H1 (cell line): ENCODE results near the gene ARHGAP21. TPM values are rescaled to one million over a fixed set of nuclear protein-coding genes. Genes with fewer than 3 reads are reported as not detected.

Source experiments
- CTCF ChIA-PET: fragments of 300-600 bp; sonication (Branson Sonifier 250); formaldehyde crosslinking; loops from one replicate; lab custom pipeline; 2021; ENCODE audit not compliant: partially characterized antibody; lab: Charles Lee
- POLR2A ChIA-PET: fragments of 300-600 bp; sonication (Branson Sonifier 250); formaldehyde crosslinking; loops from one replicate; lab custom pipeline; 2021; ENCODE audit warnings: inconsistent platforms; ENCODE audit not compliant: partially characterized antibody; lab: Charles Lee
- DNase-seq, 2 experiments: peaks; one replicate each; pipeline versions ENCODE4 v3.0.0 to v3.0.0-alpha.2; 2010 to 2022; ENCODE audit warnings: low spot score in 2 of 2, low read depth in 1 of 2, mixed read lengths in 1 of 2
- FAIRE-seq: peaks from 2 replicates; lab custom pipeline; 2011; peaks lifted over from hg19 to GRCh38; lab: Jason Lieb, UNC
- H2AFZ ChIP-seq: 2 replicates; pipeline ENCODE4 v1.8.1; 2012; ENCODE audit warnings: low read length, inconsistent platforms
- H2AK5ac ChIP-seq: 2 replicates; pipeline ENCODE4 v1.6.1; 2013; ENCODE audit warnings: low read depth, low read length
- H2BK120ac ChIP-seq: replicated peaks from 2 replicates; pipeline ENCODE3; 2013; ENCODE audit warnings: low read depth, low read length, inconsistent platforms
- H2BK12ac ChIP-seq: 2 replicates; pipeline ENCODE4 v1.6.1; 2013; ENCODE audit warnings: low read depth, low read length
- H2BK15ac ChIP-seq: 2 replicates; pipeline ENCODE4 v1.6.1; 2013; ENCODE audit warnings: low read length
- H2BK20ac ChIP-seq: 2 replicates; pipeline ENCODE4 v1.6.1; 2013; ENCODE audit warnings: low read length
- H2BK5ac ChIP-seq: 2 replicates; pipeline ENCODE4 v1.6.1; 2013; ENCODE audit warnings: low read depth, low read length
- H3K14ac ChIP-seq: 2 replicates; pipeline ENCODE4 v1.6.1; 2013; ENCODE audit warnings: inconsistent platforms; ENCODE audit not compliant: insufficient read length
- H3K18ac ChIP-seq: 2 replicates; pipeline ENCODE4 v1.6.1; 2013; ENCODE audit warnings: low read length; ENCODE audit errors: extremely low read depth
- H3K23ac ChIP-seq: 2 replicates; pipeline ENCODE4 v1.6.1; 2013; ENCODE audit warnings: inconsistent platforms; ENCODE audit not compliant: insufficient read length
- H3K23me2 ChIP-seq: 2 replicates; pipeline ENCODE4 v1.6.1; 2013; ENCODE audit warnings: low read depth, low read length
- H3K27ac ChIP-seq: 2 replicates; pipeline ENCODE4 v1.6.1; 2011; ENCODE audit warnings: low read depth, low read length, inconsistent platforms
- H3K27me3 ChIP-seq, 4 experiments: replicated peaks in 1 of 4; 1 replicate in 1 of 4; 2 replicates in 3 of 4; pipeline versions ENCODE4 v1.6.1 to v1.8.1; 2011 to 2013; ENCODE audit warnings: low read length in 3 of 4, mild to moderate bottlenecking in 3 of 4, inconsistent platforms in 2 of 4, mixed read lengths in 2 of 4, moderate library complexity in 1 of 4; ENCODE audit not compliant: control insufficient read depth in 3 of 4, insufficient read depth in 3 of 4; ENCODE audit errors: extremely low read depth in 1 of 4
- H3K36me3 ChIP-seq, 4 experiments: 2 replicates each; pipeline versions ENCODE4 v1.6.1 to v1.8.1; 2011 to 2013; ENCODE audit warnings: mild to moderate bottlenecking in 4 of 4, low read length in 3 of 4, moderate library complexity in 2 of 4, control low read depth in 1 of 4, inconsistent platforms in 1 of 4; ENCODE audit not compliant: insufficient read depth in 4 of 4, control insufficient read depth in 2 of 4
- H3K4ac ChIP-seq: replicated peaks from 2 replicates; pipeline ENCODE3; 2013; ENCODE audit warnings: low read length, low read depth, mixed read lengths, inconsistent platforms; ENCODE audit not compliant: insufficient read length
- H3K4me1 ChIP-seq, 4 experiments: replicated peaks in 1 of 4; 1 replicate in 1 of 4; 2 replicates in 3 of 4; pipeline versions ENCODE4 v1.6.1 to v1.8.1; 2011 to 2013; ENCODE audit warnings: low read length in 3 of 4, inconsistent platforms in 2 of 4, mixed read lengths in 1 of 4; ENCODE audit not compliant: insufficient read depth in 4 of 4, control insufficient read depth in 3 of 4
- H3K4me2 ChIP-seq, 2 experiments: 2 replicates each; pipeline versions ENCODE4 v1.6.1 to v1.8.1; 2011 to 2013; ENCODE audit warnings: low read depth in 2 of 2, low read length in 2 of 2, control low read depth in 1 of 2, inconsistent platforms in 1 of 2, mild to moderate bottlenecking in 1 of 2; ENCODE audit not compliant: insufficient read depth in 1 of 2
- H3K4me3 ChIP-seq, 4 experiments: fragments of 200-600, 300-600 bp in 1 of 4; sonication (generic), shearing (Covaris generic), sonication (Bioruptor Twin) in 1 of 4; 2 replicates each; pipeline versions ENCODE4 v1.5.1 to v1.8.1; 2011 to 2016; ENCODE audit warnings: low read length in 4 of 4, low read depth in 3 of 4, control low read depth in 2 of 4, inconsistent platforms in 2 of 4, mild to moderate bottlenecking in 2 of 4, mixed read lengths in 1 of 4, moderate library complexity in 1 of 4; ENCODE audit not compliant: insufficient read depth in 2 of 4; ENCODE audit errors: extremely low read depth in 1 of 4
- H3K56ac ChIP-seq: replicated peaks from 2 replicates; pipeline ENCODE3; 2013; ENCODE audit warnings: low read depth, mild to moderate bottlenecking, mixed read lengths, low read length, inconsistent platforms; ENCODE audit not compliant: insufficient read length
- H3K79me1 ChIP-seq: 2 replicates; pipeline ENCODE4 v1.6.1; 2013; ENCODE audit warnings: low read depth, low read length, control low read depth
- H3K79me2 ChIP-seq, 2 experiments: 2 replicates each; pipeline versions ENCODE4 v1.6.1 to v1.8.1; 2012 to 2013; ENCODE audit warnings: low read length in 2 of 2, mild to moderate bottlenecking in 2 of 2, inconsistent platforms in 1 of 2; ENCODE audit not compliant: insufficient read depth in 2 of 2, control insufficient read depth in 1 of 2
- H3K9ac ChIP-seq, 4 experiments: replicated peaks in 1 of 4; 1 replicate in 1 of 4; 2 replicates in 3 of 4; pipeline versions ENCODE4 v1.6.1 to v1.8.1; 2011 to 2013; ENCODE audit warnings: low read depth in 3 of 4, low read length in 3 of 4, control low read depth in 2 of 4, mild to moderate bottlenecking in 2 of 4, moderate library complexity in 2 of 4, inconsistent platforms in 1 of 4; ENCODE audit errors: extremely low read depth in 1 of 4
- H3K9me3 ChIP-seq, 2 experiments: 2 replicates each; pipeline versions ENCODE4 v1.6.1 to v1.8.1; 2012 to 2013; ENCODE audit warnings: mild to moderate bottlenecking in 2 of 2, moderate library complexity in 2 of 2, control low read depth in 1 of 2, inconsistent platforms in 1 of 2, low read depth in 1 of 2, low read length in 1 of 2, mixed read lengths in 1 of 2; ENCODE audit not compliant: insufficient read depth in 2 of 2
- H4K20me1 ChIP-seq, 2 experiments: replicated peaks in 1 of 2; 2 replicates each; pipeline versions ENCODE3 to v1.8.1; 2011 to 2013; ENCODE audit warnings: inconsistent platforms in 2 of 2, low read length in 2 of 2, mild to moderate bottlenecking in 1 of 2; ENCODE audit not compliant: insufficient read depth in 2 of 2, control insufficient read depth in 1 of 2
- H4K5ac ChIP-seq: 2 replicates; pipeline ENCODE4 v1.6.1; 2013; ENCODE audit warnings: low read length, low read depth, mixed read lengths, inconsistent platforms; ENCODE audit not compliant: insufficient read length
- H4K8ac ChIP-seq: 2 replicates; pipeline ENCODE4 v1.8.0; 2013; ENCODE audit warnings: mild to moderate bottlenecking, moderate library complexity, low read length, inconsistent platforms; ENCODE audit not compliant: insufficient read depth; ENCODE audit errors: extremely low read depth
- H4K91ac ChIP-seq: replicated peaks from 2 replicates; pipeline ENCODE3; 2013; ENCODE audit warnings: low read length, mixed read lengths, inconsistent platforms; ENCODE audit not compliant: insufficient read length
- EP300 ChIP-seq, 2 experiments: IDR thresholded peaks; 1 replicate in 1 of 2; 2 replicates in 1 of 2; pipeline ENCODE4 v1.6.1; 2011 to 2012; ENCODE audit warnings: low read depth in 2 of 2, low read length in 2 of 2, mild to moderate bottlenecking in 2 of 2, borderline replicate concordance in 1 of 2, inconsistent platforms in 1 of 2, moderate library complexity in 1 of 2
- KDM1A ChIP-seq: fragments of 200-600, 300-600 bp; sonication (generic); IDR thresholded peaks from 2 replicates; pipeline ENCODE4 v1.7.1; 2016; ENCODE audit warnings: mild to moderate bottlenecking, low read length, borderline replicate concordance
- MAX ChIP-seq: IDR thresholded peaks from 2 replicates; pipeline ENCODE4 v1.6.1; 2012; ENCODE audit warnings: inconsistent platforms
- PHF8 ChIP-seq: fragments of 200-600 bp; sonication (generic); conservative IDR thresholded peaks from 2 replicates; pipeline ENCODE4 v1.7.1; 2012; ENCODE audit warnings: low read depth, mild to moderate bottlenecking, inconsistent platforms, low read length, moderate library complexity
- POLR2AphosphoS5 ChIP-seq: IDR thresholded peaks from 2 replicates; pipeline ENCODE4 v1.6.1; 2011; ENCODE audit warnings: low read depth, low read length
- RBBP5 ChIP-seq: IDR thresholded peaks from 2 replicates; pipeline ENCODE4 v1.7.1; 2012; ENCODE audit warnings: low read depth, mild to moderate bottlenecking, inconsistent platforms, low read length, moderate library complexity, borderline replicate concordance
- SIN3A ChIP-seq, 2 experiments: IDR thresholded peaks in 1 of 2; conservative IDR thresholded peaks in 1 of 2; 2 replicates each; pipeline ENCODE4 v1.6.1; 2011 to 2012; ENCODE audit warnings: low read length in 2 of 2, improper control_type of control experiment in 1 of 2, low read depth in 1 of 2, mild to moderate bottlenecking in 1 of 2
- SIX5 ChIP-seq: IDR thresholded peaks from 2 replicates; pipeline ENCODE4 v1.6.1; 2011; ENCODE audit warnings: mild to moderate bottlenecking, low read depth, low read length
- TAF7 ChIP-seq: optimal IDR thresholded peaks from 2 replicates; pipeline ENCODE3; 2011; ENCODE audit warnings: low read depth, mild to moderate bottlenecking, inconsistent platforms, low read length, moderate library complexity, borderline replicate concordance
- TCF12 ChIP-seq: IDR thresholded peaks from 2 replicates; pipeline ENCODE4 v1.6.1; 2011; ENCODE audit warnings: low read depth, mild to moderate bottlenecking, low read length
- USF2 ChIP-seq: IDR thresholded peaks from 2 replicates; pipeline ENCODE4 v1.6.1; 2011; ENCODE audit warnings: low read length, improper control_type of control experiment
- WGBS, 2 experiments: shearing (Covaris generic) in 1 of 2; methylation state at CpG; one replicate each; pipeline versions ENCODE4 v1.1.6 to v1.1.7; 2013 to 2015; ENCODE audit warnings: low lambda C conversion rate in 2 of 2, mixed read lengths in 2 of 2, inconsistent platforms in 1 of 2, low coverage in 1 of 2, missing lambda C conversion rate in 1 of 2; ENCODE audit not compliant: insufficient replicate concordance in 2 of 2, insufficient coverage in 1 of 2, insufficient read length in 1 of 2; ENCODE audit errors: extremely low coverage in 1 of 2, missing lambda C conversion rate in 1 of 2; 5-methylcytosine and 5-hydroxymethylcytosine counted together
- polyA plus RNA-seq, 7 experiments: library from polyadenylated mRNA; depleted of rRNA in 3 of 7; stranded (reverse) in 5 of 7; unstranded in 2 of 7; fragments of >200 nt in 5 of 7; fragments of 200-250 nt in 2 of 7; gene quantifications; 1 replicate in 5 of 7; 2 replicates in 1 of 7; 4 replicates in 1 of 7; pipeline versions ENCODE4 v1.2.1 to v1.2.3, GENCODE V29; 2011 to 2013; ENCODE audit warnings: missing spikeins in 2 of 7, mixed read lengths in 2 of 7
- total RNA-seq: library from RNA; stranded (reverse); fragmentation: NEBNext Ultra II Directional; extraction: Animal tissue kit (Norgen Biotek cat#: 25700); gene quantifications from 2 replicates; pipeline ENCODE4 v1.2.1, GENCODE V29; 2021

ARHGAP21 gene
- total and polyA plus RNA-seq, 2 of the 8 experiments (the other 6 are each of a cell fraction or from before 2014, with no cell fraction given): 14.4 to 35.3 TPM

GRCh38 chr10:24552346-24553016 lies 171.2 kb downstream of the ARHGAP21 start:
- Histone ChIP-seq H3K4me3 (no peak overlapping the region), H2BK12ac (no peak overlapping the region), H3K23ac (no peak overlapping the region), H4K8ac (no peak overlapping the region), H2AFZ (no peak overlapping the region), H2BK5ac (no peak overlapping the region), H3K23me2 (0 out of 2 replicates have a peak, but pooled peaks cover 2% of the 10 kb centered on the region), H3K4ac (no peak overlapping the region), H2BK120ac (no peak overlapping the region), H3K27ac (no peak overlapping the region), H3K9ac (no peak overlapping the region), H3K4me1 (peaks cover 6 to 11% (median 7%) of the 10 kb centered on the region in 4 experiments; a peak in 6 of 7 replicates), H4K20me1 (no peaks in the 10 kb centered on the region), H3K79me2 (no peaks in the 10 kb centered on the region), H3K56ac (no peak overlapping the region), H2BK20ac (no peak overlapping the region), H2AK5ac (no peak overlapping the region), H4K5ac (no peak overlapping the region), H2BK15ac (no peak overlapping the region), H4K91ac (no peak overlapping the region), H3K79me1 (no peaks in the 10 kb centered on the region), H3K14ac (no peak overlapping the region), H3K36me3 (no peaks in the 10 kb centered on the region), H3K27me3 (no peaks in the 10 kb centered on the region), H3K18ac (no peak overlapping the region), H3K9me3 (no peaks in the 10 kb centered on the region), H3K4me2 (no peak overlapping the region)
- ChIA-PET CTCF (interaction anchor here (0.6 to 2.5 kb wide), 13 partner anchors 10 to 997 kb away, joined by 3 to 16 read pairs (median 3); no protein-coding TSS in a partner anchor), POLR2A (no interaction called here)
- FAIRE-seq: peak; percentile 98
- 50% methylated on average over 21 of the region's 22 CpGs; no CpG with 5 or more reads in 1 of the 2 experiments for WGBS, 2 experiments
- DNase-seq: peak; percentile 98 to 99
- TF ChIP-seq TCF12 (no peak), KDM1A (no peak), USF2 (no peak), RBBP5 (no peak), POLR2AphosphoS5 (no peak), MAX (peak; percentile 65; the same call in 1 of the 2 replicates), SIX5 (no peak), PHF8 (no peak), TAF7 (no peak), EP300 (IDR thresholded peaks at IDR 0.05; ENCODE audit: borderline replicate concordance in 1 of 2, low read depth in 2 of 2, low read length in 2 of 2) (no peak), SIN3A (conservative IDR thresholded peaks at IDR 0.05 in 1 of 2, IDR thresholded peaks at IDR 0.05 in 1 of 2; ENCODE audit: low read depth in 1 of 2, low read length in 2 of 2) (no peak)
